Tibial nerve (tissue), 4 donors: ENCODE data around the gene C6orf58. TPM values are rescaled to one million over a fixed set of nuclear protein-coding genes. Genes with fewer than 3 reads are reported as not detected.

Experiments
- DNase-seq, 2 donors: peaks; one replicate each; pipeline ENCODE4 v3.0.0-alpha.2; 2019; ENCODE audit warnings: low spot score in 2 of 2
- H3K27ac ChIP-seq, 4 donors: fragments of 200-600 bp; sonication (generic) in 3 of 4; one replicate each; pipeline ENCODE4 v1.5.1; 2017 to 2019; ENCODE audit warnings: mild to moderate bottlenecking in 1 of 4
- H3K27me3 ChIP-seq, 2 donors: fragments of 200-600 bp; sonication (generic) in 1 of 2; one replicate each; pipeline versions ENCODE4 v1.5.1 to v1.6.0; 2017 to 2019
- H3K36me3 ChIP-seq, 3 donors: fragments of 200-600 bp; sonication (generic); one replicate each; pipeline ENCODE4 v1.5.1; 2018 to 2019
- H3K4me1 ChIP-seq, 4 donors: fragments of 200-600 bp; sonication (generic) in 3 of 4; one replicate each; pipeline ENCODE4 v1.5.1; 2017 to 2019
- H3K4me3 ChIP-seq, 4 donors: fragments of 200-600 bp; sonication (generic) in 3 of 4; one replicate each; pipeline ENCODE4 v1.5.1; 2017 to 2019; ENCODE audit warnings: mild to moderate bottlenecking in 1 of 4, moderate library complexity in 1 of 4
- H3K9me3 ChIP-seq, 4 donors: fragments of 200-600 bp; sonication (generic) in 3 of 4; one replicate each; pipeline ENCODE4 v1.5.1; 2017 to 2019
- CTCF ChIP-seq, 5 experiments: fragments of 200-600 bp in 3 of 5; fragments of 450-650 bp in 2 of 5; sonication (generic) in 3 of 5; IDR thresholded peaks; one replicate each; pipeline ENCODE4 v1.5.1; 2016 to 2019; ENCODE audit warnings: antibody characterized with exemption in 5 of 5, mild to moderate bottlenecking in 3 of 5, moderate library complexity in 2 of 5
- EP300 ChIP-seq, 2 donors: sonication (generic); formaldehyde crosslinking; IDR thresholded peaks; one replicate each; pipeline ENCODE4 v1.6.1; 2017; ENCODE audit warnings: antibody characterized with exemption in 2 of 2, mild to moderate bottlenecking in 1 of 2
- POLR2A ChIP-seq, 2 donors: fragments of 450-650 bp; IDR thresholded peaks; one replicate each; pipeline ENCODE4 v1.6.1; 2017; ENCODE audit warnings: antibody characterized with exemption in 2 of 2, mild to moderate bottlenecking in 2 of 2, moderate library complexity in 2 of 2
- WGBS, 2 donors: methylation state at CpG; one replicate each; pipeline ENCODE4 v1.1.5; 2018; 5-methylcytosine and 5-hydroxymethylcytosine counted together
- total RNA-seq, 4 donors: library from RNA; depleted of rRNA; stranded (reverse); fragments of >200 nt; gene quantifications; one replicate each; pipeline ENCODE4 v1.1.0, GENCODE V29; 2016

Gene C6orf58
- total RNA-seq, 4 donors from 2014 or later: not detected

- Histone ChIP-seq H3K27ac (no peak overlapping the region), H3K4me3 (no peak overlapping the region), H3K36me3 (no peaks in the 10 kb centered on the region), H3K9me3 (no peaks in the 10 kb centered on the region), H3K4me1 (no peaks in the 10 kb centered on the region), H3K27me3 (no peaks in the 10 kb centered on the region)
- 44 to 51% methylated on average over 3 of the region's 3 CpGs for WGBS, 2 donors
- TF ChIP-seq EP300 (IDR thresholded peaks at IDR 0.05): no peak
- no peak for DNase-seq
Observed at GRCh38 chr6:127578900-127579299, 1.9 kb downstream of the C6orf58 start.

- H3K27me3 ChIP-seq: no peaks in the 10 kb centered on the region
- no peak overlapping the region for H3K4me3 ChIP-seq
- no peak for TF ChIP-seq EP300 (IDR thresholded peaks at IDR 0.05)
- TF ChIP-seq CTCF (IDR thresholded peaks at IDR 0.05): no peak
- TF ChIP-seq POLR2A (IDR thresholded peaks at IDR 0.05): no peak
- no peak overlapping the region for H3K27ac ChIP-seq
- H3K36me3 ChIP-seq: no peaks in the 10 kb centered on the region
- H3K4me1 ChIP-seq: no peaks in the 10 kb centered on the region
- DNase-seq: no peak
- H3K9me3 ChIP-seq: no peaks in the 10 kb centered on the region
Observed at GRCh38 chr6:127581576-127581975, 4.6 kb downstream of the C6orf58 start.

GRCh38 chr6:127582777-127583462 lies 5.9 kb downstream of the C6orf58 start:
- Histone ChIP-seq H3K27ac (no peak overlapping the region), H3K27me3 (no peaks in the 10 kb centered on the region), H3K9me3 (no peaks in the 10 kb centered on the region), H3K36me3 (no peaks in the 10 kb centered on the region), H3K4me1 (no peaks in the 10 kb centered on the region), H3K4me3 (no peak overlapping the region)
- DNase-seq: no peak
- 91 to 92% methylated on average over 4 of the region's 4 CpGs for WGBS, 2 donors
- no peak for TF ChIP-seq EP300 (IDR thresholded peaks at IDR 0.05)
- TF ChIP-seq POLR2A (IDR thresholded peaks at IDR 0.05): no peak
- no peak for TF ChIP-seq CTCF (IDR thresholded peaks at IDR 0.05)

GRCh38 chr6:127585123-127585522 lies 8.1 kb downstream of the C6orf58 start:
- Histone ChIP-seq H3K27me3 (no peaks in the 10 kb centered on the region), H3K27ac (no peak overlapping the region), H3K9me3 (no peaks in the 10 kb centered on the region), H3K36me3 (no peaks in the 10 kb centered on the region), H3K4me3 (no peak overlapping the region), H3K4me1 (no peaks in the 10 kb centered on the region)
- 85 to 86% methylated on average over 2 of the region's 2 CpGs for WGBS, 2 donors
- no peak for DNase-seq
- TF ChIP-seq CTCF (IDR thresholded peaks at IDR 0.05): no peak
- TF ChIP-seq POLR2A (IDR thresholded peaks at IDR 0.05): no peak
- TF ChIP-seq EP300 (IDR thresholded peaks at IDR 0.05): no peak

- no peak overlapping the region for H3K27ac ChIP-seq
- no peaks in the 10 kb centered on the region for H3K4me1 ChIP-seq
- DNase-seq: no peak
- H3K27me3 ChIP-seq: no peaks in the 10 kb centered on the region
- 17 to 54% methylated on average over 2 of the region's 2 CpGs for WGBS, 2 donors
- no peak overlapping the region for H3K4me3 ChIP-seq
- no peak for TF ChIP-seq POLR2A (IDR thresholded peaks at IDR 0.05)
- TF ChIP-seq CTCF (IDR thresholded peaks at IDR 0.05): no peak
- TF ChIP-seq EP300 (IDR thresholded peaks at IDR 0.05): no peak
- H3K9me3 ChIP-seq: no peaks in the 10 kb centered on the region
- no peaks in the 10 kb centered on the region for H3K36me3 ChIP-seq
Observed at GRCh38 chr6:127586372-127586771, 9.4 kb downstream of the C6orf58 start.

- Histone ChIP-seq H3K4me1 (no peaks in the 10 kb centered on the region), H3K36me3 (no peaks in the 10 kb centered on the region), H3K27ac (no peak overlapping the region), H3K9me3 (no peaks in the 10 kb centered on the region), H3K4me3 (no peak overlapping the region), H3K27me3 (no peaks in the 10 kb centered on the region)
- no peak for DNase-seq
- TF ChIP-seq POLR2A (IDR thresholded peaks at IDR 0.05) (no peak), CTCF (IDR thresholded peaks at IDR 0.05) (no peak), EP300 (IDR thresholded peaks at IDR 0.05) (no peak)
- WGBS, 2 donors: 61 to 75% methylated on average over 2 of the region's 2 CpGs
Observed at GRCh38 chr6:127587875-127588274, 10.9 kb downstream of the C6orf58 start.
